ENCODE measurements around the gene IMMP2L. TPM values are rescaled to one million over a fixed set of nuclear protein-coding genes. Genes with fewer than 3 reads are reported as not detected.

IMMP2L gene
- total and polyA plus RNA-seq, 2 of the 13 experiments (the other 11 are each of a cell fraction or from before 2014, with no cell fraction given): 7.8 to 16.9 TPM

DNA sequence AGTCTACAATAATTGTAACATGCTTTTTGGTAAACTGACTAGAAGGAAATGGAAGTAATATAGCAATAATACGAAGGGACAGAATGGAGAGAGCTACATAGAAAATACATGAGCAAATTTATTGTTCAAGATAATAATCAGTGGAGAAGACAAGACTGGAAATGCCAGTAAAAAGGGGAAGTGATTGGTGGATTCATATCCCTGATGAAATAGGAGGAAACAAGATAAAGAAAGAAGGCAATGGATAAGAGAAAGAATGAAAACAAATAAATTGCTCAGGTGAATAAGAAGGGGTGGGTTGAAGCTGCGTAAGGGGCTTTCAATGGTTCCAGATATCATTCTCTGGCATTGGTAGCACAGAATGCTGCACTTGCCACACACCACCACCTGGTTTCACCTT is 335.5 kb downstream of the IMMP2L start (continued):
- TF ChIP-seq REXO4 (CRISPR knock-in tag; IDR thresholded peaks at IDR 0.05; ENCODE audit: borderline replicate concordance): no peak
- no peak for TF ChIP-seq TBL1XR1 (IDR thresholded peaks at IDR 0.05; ENCODE audit: borderline replicate concordance, low read length, partially characterized antibody)
- no peak for TF ChIP-seq YY1 (IDR thresholded peaks at IDR 0.05; ENCODE audit: insufficient read depth, insufficient replicate concordance, low read depth, low read length)
- no peak for TF ChIP-seq MEIS2 (CRISPR knock-in tag; IDR thresholded peaks at IDR 0.05)
- TF ChIP-seq MED13 (CRISPR knock-in tag; IDR thresholded peaks at IDR 0.05): no peak
- no peak for TF ChIP-seq ZNF557 (CRISPR knock-in tag; IDR thresholded peaks at IDR 0.05)
- TF ChIP-seq ZNF354B (CRISPR knock-in tag; IDR thresholded peaks at IDR 0.05): no peak

- intact Hi-C loops (cut with micrococcal nuclease; ENCODE audit: unreplicated experiment) (no loop called here), in situ Hi-C loops (cut with HindIII; ENCODE audit: extremely low pct_ligation_motif_present, low pct_unique_long_range_greater_than_20kb) (no loop called here)
- POLR2A ChIA-PET: no interaction called here
- BruUV-seq (replicated peaks): no TSS peak
- Histone ChIP-seq H3K79me2 (ENCODE audit: insufficient read depth, low read length) (no peaks in the 10 kb centered on the region), H3K9ac (ENCODE audit: insufficient read depth, low read depth, low read length) (no peak overlapping the region), H4K20me1 (ENCODE audit: insufficient read depth, low read length) (no peaks in the 10 kb centered on the region), H3K36me3 (replicated peaks in 1 of 2; ENCODE audit: control insufficient read depth in 1 of 2, insufficient read depth in 2 of 2, low read length in 2 of 2) (no peaks in the 10 kb centered on the region), H3K27ac (ENCODE audit: extremely low read length, insufficient read depth, low read length) (no peak overlapping the region), H3K4me1 (ENCODE audit: insufficient read depth, low read length) (no peaks in the 10 kb centered on the region), H3K4me3 (replicated peaks in 1 of 3; ENCODE audit: insufficient read depth in 1 of 3, low read depth in 2 of 3, low read length in 3 of 3) (no peak overlapping the region), H3K27me3 (ENCODE audit: control insufficient read depth in 1 of 2, insufficient read depth in 2 of 2, low read length in 2 of 2) (no peaks in the 10 kb centered on the region), H3K9me3 (ENCODE audit: low read length) (no peaks in the 10 kb centered on the region), H2AFZ (ENCODE audit: low read length) (no peak overlapping the region), H3K4me2 (ENCODE audit: low read depth, low read length) (no peak overlapping the region)
- no peak for FAIRE-seq
- no peak for DNase-seq (ENCODE audit: low spot score)
- no peak for ATAC-seq
- 48% methylated on average over 2 of the region's 2 CpGs for WGBS (ENCODE audit: low lambda C conversion rate)
- CTCF ChIA-PET (ENCODE audit: low intra/inter-chr PET ratio, low total read pairs): no interaction called here
- no peak for TF ChIP-seq PHF8 (CRISPR knock-in tag; IDR thresholded peaks at IDR 0.05)
- TF ChIP-seq ATF7 (IDR thresholded peaks at IDR 0.05): no peak
- no peak for TF ChIP-seq ATF7 (CRISPR knock-in tag; IDR thresholded peaks at IDR 0.05)
- TF ChIP-seq, protein P1, sequence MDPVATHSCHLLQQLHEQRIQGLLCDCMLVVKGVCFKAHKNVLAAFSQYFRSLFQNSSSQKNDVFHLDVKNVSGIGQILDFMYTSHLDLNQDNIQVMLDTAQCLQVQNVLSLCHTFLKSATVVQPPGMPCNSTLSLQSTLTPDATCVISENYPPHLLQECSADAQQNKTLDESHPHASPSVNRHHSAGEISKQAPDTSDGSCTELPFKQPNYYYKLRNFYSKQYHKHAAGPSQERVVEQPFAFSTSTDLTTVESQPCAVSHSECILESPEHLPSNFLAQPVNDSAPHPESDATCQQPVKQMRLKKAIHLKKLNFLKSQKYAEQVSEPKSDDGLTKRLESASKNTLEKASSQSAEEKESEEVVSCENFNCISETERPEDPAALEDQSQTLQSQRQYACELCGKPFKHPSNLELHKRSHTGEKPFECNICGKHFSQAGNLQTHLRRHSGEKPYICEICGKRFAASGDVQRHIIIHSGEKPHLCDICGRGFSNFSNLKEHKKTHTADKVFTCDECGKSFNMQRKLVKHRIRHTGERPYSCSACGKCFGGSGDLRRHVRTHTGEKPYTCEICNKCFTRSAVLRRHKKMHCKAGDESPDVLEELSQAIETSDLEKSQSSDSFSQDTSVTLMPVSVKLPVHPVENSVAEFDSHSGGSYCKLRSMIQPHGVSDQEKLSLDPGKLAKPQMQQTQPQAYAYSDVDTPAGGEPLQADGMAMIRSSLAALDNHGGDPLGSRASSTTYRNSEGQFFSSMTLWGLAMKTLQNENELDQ (CRISPR knock-in tag; IDR thresholded peaks at IDR 0.05; ENCODE audit: borderline replicate concordance): no peak
- TF ChIP-seq NFYB (CRISPR knock-in tag; IDR thresholded peaks at IDR 0.05): no peak
- no peak for TF ChIP-seq ZSCAN21 (CRISPR knock-in tag; IDR thresholded peaks at IDR 0.05; ENCODE audit: borderline replicate concordance)
- TF ChIP-seq ELF1 (CRISPR knock-in tag; IDR thresholded peaks at IDR 0.05): no peak
- TF ChIP-seq, protein P2, sequence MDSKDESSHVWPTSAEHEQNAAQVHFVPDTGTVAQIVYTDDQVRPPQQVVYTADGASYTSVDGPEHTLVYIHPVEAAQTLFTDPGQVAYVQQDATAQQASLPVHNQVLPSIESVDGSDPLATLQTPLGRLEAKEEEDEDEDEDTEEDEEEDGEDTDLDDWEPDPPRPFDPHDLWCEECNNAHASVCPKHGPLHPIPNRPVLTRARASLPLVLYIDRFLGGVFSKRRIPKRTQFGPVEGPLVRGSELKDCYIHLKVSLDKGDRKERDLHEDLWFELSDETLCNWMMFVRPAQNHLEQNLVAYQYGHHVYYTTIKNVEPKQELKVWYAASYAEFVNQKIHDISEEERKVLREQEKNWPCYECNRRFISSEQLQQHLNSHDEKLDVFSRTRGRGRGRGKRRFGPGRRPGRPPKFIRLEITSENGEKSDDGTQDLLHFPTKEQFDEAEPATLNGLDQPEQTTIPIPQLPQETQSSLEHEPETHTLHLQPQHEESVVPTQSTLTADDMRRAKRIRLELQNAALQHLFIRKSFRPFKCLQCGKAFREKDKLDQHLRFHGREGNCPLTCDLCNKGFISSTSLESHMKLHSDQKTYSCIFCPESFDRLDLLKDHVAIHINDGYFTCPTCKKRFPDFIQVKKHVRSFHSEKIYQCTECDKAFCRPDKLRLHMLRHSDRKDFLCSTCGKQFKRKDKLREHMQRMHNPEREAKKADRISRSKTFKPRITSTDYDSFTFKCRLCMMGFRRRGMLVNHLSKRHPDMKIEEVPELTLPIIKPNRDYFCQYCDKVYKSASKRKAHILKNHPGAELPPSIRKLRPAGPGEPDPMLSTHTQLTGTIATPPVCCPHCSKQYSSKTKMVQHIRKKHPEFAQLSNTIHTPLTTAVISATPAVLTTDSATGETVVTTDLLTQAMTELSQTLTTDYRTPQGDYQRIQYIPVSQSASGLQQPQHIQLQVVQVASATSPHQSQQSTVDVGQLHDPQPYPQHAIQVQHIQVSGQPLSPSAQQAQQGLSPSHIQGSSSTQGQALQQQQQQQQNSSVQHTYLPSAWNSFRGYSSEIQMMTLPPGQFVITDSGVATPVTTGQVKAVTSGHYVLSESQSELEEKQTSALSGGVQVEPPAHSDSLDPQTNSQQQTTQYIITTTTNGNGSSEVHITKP (CRISPR knock-in tag; IDR thresholded peaks at IDR 0.05; ENCODE audit: low read depth): no peak
- no peak for TF ChIP-seq ZBTB7A (CRISPR knock-in tag; IDR thresholded peaks at IDR 0.05)
- TF ChIP-seq BRCA1 (CRISPR knock-in tag; IDR thresholded peaks at IDR 0.05): no peak
- no peak for TF ChIP-seq ZNF598 (CRISPR knock-in tag; IDR thresholded peaks at IDR 0.05; ENCODE audit: borderline replicate concordance)
Measured at GRCh38 chr7:111224354-111225231, 337.7 kb downstream of the IMMP2L start.

Data from HepG2 (cell line).